Raji (cell line): ENCODE measurements around the gene ADAMTSL3.

ENCODE experiments used
- POLR2A ChIP-seq: IDR thresholded peaks from 2 replicates; pipeline ENCODE4 v1.6.1; 2011; ENCODE audit warnings: low read depth, low read length, control low read depth; ENCODE audit not compliant: insufficient read depth

Gene ADAMTSL3

DNA sequence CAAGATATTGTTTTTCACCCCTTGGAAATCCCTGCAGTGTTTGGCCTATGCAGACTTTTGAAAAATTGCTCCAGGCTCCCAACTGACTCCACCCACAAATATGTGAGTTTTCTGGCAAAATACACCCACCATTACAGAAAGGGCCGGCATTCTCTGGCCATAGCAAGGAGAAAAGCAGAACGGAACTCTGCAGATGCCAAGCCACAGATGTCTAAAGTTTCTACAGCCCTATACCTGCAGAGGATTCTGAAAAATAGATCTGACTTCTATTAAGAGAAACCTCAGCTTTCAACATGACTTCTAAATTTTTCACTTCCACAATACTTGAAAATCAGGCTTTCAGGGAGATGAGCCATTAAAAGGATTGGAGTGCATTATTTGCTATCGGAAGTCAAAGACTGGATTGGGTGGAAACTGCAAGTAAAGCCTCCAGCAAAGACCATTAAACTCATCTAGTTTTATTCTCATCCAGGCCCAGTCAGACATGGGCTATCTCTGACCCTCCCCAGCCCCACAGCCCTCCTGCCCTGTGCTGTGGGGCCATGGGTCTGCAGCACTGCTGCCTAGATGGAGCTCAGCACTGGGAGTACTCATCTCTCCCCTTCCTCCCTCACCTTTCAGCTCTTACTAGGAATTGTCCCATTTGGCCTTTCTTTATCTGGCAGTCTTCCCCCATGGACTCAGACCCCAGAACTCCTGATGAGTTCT, 338.6 kb downstream of the ADAMTSL3 start:
- no peak for TF ChIP-seq POLR2A

DNA sequence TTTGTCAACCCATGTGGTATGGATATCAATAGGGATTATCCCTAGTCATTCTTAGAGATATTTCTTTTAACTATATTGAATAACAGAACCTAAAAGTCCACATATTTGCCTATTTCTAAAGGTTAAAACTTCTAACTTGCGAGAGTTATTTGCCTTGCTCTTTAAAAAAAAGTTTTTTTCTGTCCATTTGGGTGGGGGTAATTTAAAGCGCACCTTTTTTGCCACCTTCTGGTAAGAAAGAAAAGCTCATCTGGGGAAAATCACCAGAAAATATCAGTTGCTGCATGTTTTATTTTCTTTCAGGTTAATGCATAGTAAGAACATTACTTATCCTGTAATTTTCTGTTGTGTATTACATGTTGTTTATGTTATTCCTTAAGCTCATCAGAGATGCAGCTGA, 339.7 kb downstream of the ADAMTSL3 start:
- TF ChIP-seq POLR2A = no peak

- TF ChIP-seq POLR2A = no peak
Observed at GRCh38 chr15:83998486-83998885, 344.6 kb downstream of the ADAMTSL3 start.

GRCh38 chr15:83999396-84000135, 345.6 kb downstream of the ADAMTSL3 start:
- no peak for TF ChIP-seq POLR2A

DNA sequence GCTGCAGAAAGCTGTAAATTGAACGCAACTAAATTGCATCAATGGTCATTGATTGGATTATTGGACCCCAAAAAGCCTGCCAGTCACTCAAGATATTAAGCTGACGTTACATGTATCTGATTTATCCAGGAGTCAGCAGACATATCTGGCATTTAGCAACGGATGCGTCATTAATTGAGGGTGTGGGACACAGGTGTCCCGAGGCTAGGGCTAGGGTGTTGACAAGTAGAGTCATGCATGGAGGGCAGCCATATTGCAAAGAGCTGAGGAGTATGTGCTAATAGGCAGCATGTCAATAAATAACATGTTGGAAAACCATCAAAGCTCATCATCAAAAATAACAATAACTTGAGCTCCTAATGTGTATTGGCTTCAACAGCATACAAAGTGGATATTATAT, 347.1 kb downstream of the ADAMTSL3 start:
- TF ChIP-seq POLR2A = no peak

- no peak for TF ChIP-seq POLR2A
Observed at GRCh38 chr15:84001655-84002054, 347.7 kb downstream of the ADAMTSL3 start.

- TF ChIP-seq POLR2A = no peak
Observed at GRCh38 chr15:84003791-84004503, 350.0 kb downstream of the ADAMTSL3 start.

DNA sequence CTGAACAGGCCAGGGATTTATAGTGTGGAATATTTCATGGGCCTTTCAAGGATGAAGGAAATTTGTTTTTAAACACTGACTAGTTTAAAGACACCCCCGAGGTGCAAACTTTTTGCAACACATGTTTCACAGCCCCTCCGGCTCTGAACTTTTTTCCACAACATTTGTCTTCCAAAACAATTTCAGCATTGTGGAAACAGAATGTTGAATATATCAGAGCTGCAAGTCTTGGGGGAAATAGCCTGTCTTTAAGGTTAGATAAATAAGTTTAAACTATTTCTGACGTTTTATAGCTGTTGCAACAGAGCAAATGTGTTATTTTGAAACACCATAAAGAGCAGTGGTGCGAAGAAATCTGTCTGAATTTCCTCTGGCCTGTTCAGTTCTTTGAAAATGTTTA, 352.5 kb downstream of the ADAMTSL3 start:
- TF ChIP-seq POLR2A = no peak

GRCh38 chr15:84009616-84010015, 355.7 kb downstream of the ADAMTSL3 start:
- TF ChIP-seq POLR2A = no peak

DNA sequence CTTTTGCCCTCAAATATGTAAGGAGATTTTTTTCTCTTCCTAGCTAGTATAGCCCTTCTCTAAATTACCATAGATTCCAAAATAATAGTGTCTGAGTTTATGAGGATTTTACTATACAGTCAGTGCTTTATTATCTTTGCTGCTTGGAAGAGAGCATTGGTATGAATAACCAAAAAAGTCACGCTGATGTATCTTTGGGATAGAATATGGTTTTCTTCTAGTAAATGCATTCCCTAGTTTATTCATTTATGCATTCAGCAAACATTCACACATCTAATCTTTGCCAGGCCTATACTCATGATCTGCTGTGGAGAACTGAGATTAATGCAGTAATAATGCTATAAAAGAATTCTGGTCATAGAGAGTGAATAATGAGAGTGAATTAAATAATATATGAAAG, 356.3 kb downstream of the ADAMTSL3 start:
- no peak for TF ChIP-seq POLR2A

GRCh38 chr15:84016371-84016770, 362.4 kb downstream of the ADAMTSL3 start:
- TF ChIP-seq POLR2A = no peak

- no peak for TF ChIP-seq POLR2A
Observed at GRCh38 chr15:84022516-84022915, 368.6 kb downstream of the ADAMTSL3 start.

DNA sequence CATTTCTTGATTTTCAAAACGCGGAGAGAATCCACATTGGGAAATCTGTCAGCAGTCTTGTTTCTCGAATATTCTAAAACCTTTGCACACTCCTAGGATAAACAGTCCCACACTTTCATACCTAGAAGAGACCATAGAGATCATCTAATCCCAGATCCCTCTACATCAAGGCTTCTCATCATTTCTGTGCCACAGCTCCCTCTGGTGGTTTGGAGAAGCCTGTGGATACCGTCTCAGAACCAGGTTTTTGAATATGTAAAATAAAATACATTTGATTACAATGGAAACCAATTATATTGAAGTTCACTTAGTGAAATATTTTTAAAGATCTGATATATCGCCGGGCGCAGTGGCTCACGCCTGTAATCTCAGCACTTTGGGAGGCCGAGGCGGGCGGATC, 369.7 kb downstream of the ADAMTSL3 start:
- no peak for TF ChIP-seq POLR2A

- TF ChIP-seq POLR2A = no peak
Observed at GRCh38 chr15:84033793-84034553, 380.1 kb downstream of the ADAMTSL3 start.
